Cardiac muscle cell (in vitro differentiated cells and primary cell): ENCODE results near the gene OR4D11. TPM values are rescaled to one million over a fixed set of nuclear protein-coding genes. Genes with fewer than 3 reads are reported as not detected.
"Not testable (repeated sequence)": the region's sequence is repeated elsewhere in the genome, so short reads cannot be mapped to it uniquely, and the experiment has no call there.

Source experiments
- DNase-seq, 2 donors: peaks; one replicate each; pipeline versions ENCODE4 v3.0.0 to v3.0.0-alpha.2; 2010 to 2017; ENCODE audit warnings: low read depth in 1 of 2, low spot score in 1 of 2
- H3K27ac ChIP-seq: fragments of 200-600 bp; sonication (generic); 2 replicates; pipeline ENCODE4 v1.5.1; 2016
- H3K27me3 ChIP-seq: fragments of 200-600 bp; sonication (generic); 2 replicates; pipeline ENCODE4 v1.6.0; 2016; ENCODE audit warnings: control low read depth
- H3K36me3 ChIP-seq: fragments of 200-600 bp; sonication (generic); 2 replicates; pipeline ENCODE4 v1.5.1; 2016; ENCODE audit warnings: control low read depth
- H3K4me1 ChIP-seq: fragments of 200-600 bp; sonication (generic); 2 replicates; pipeline ENCODE4 v1.8.1; 2017; ENCODE audit warnings: low read depth, mild to moderate bottlenecking, mixed run types
- H3K4me3 ChIP-seq: fragments of 200-600 bp; sonication (generic); 2 replicates; pipeline ENCODE4 v1.5.1; 2016; ENCODE audit warnings: mild to moderate bottlenecking
- H3K9me3 ChIP-seq: fragments of 200-600 bp; sonication (generic); 2 replicates; pipeline ENCODE4 v1.5.1; 2017; ENCODE audit warnings: low read depth, mild to moderate bottlenecking, control low read depth
- polyA plus RNA-seq: library from polyadenylated mRNA; unstranded; fragments of >200 nt; fragmentation: Nextera tagmentation; extraction: Ambion mirVana; gene quantifications from 2 replicates; pipeline ENCODE4 v1.2.1, GENCODE V29; 2016
- total RNA-seq: library from RNA; depleted of rRNA; stranded (reverse); fragments of >200 nt; gene quantifications from 2 replicates; pipeline ENCODE4 v1.2.3, GENCODE V29; 2016
- TF ChIP-seq, protein P1 (sequence below): IDR thresholded peaks from 2 replicates; pipeline ENCODE4 v1.5.1; 2012; ENCODE audit warnings: low read depth, mild to moderate bottlenecking, low read length

OR4D11 gene
- total and polyA plus RNA-seq, 2 experiments from 2014 or later = not detected

DNA sequence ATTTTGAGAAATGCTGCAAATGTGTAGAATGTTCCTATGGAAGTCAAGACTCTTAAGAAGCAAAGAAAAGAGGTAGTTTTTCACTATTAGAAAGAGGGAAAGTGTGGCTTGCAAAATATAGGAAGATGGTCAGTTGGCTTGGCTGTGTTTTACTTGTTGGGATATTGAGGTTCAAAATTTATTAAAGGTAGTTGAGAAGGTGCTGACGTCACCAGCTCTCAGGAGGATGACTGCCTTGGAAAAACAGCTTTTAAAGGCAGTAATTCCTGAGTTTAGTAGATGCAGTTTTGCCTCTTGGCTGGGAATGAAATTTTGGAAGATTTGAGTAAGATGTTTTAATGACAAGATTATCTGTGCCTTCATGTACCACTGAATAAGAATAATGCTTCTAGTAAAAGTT is 8.3 kb downstream of the OR4D11 start:
- Histone ChIP-seq H3K27ac (no peak overlapping the region), H3K4me1 (no peaks in the 10 kb centered on the region), H3K27me3 (no peaks in the 10 kb centered on the region), H3K9me3 (no peaks in the 10 kb centered on the region), H3K36me3 (no peaks in the 10 kb centered on the region), H3K4me3 (no peak overlapping the region)
- TF ChIP-seq, protein P1, sequence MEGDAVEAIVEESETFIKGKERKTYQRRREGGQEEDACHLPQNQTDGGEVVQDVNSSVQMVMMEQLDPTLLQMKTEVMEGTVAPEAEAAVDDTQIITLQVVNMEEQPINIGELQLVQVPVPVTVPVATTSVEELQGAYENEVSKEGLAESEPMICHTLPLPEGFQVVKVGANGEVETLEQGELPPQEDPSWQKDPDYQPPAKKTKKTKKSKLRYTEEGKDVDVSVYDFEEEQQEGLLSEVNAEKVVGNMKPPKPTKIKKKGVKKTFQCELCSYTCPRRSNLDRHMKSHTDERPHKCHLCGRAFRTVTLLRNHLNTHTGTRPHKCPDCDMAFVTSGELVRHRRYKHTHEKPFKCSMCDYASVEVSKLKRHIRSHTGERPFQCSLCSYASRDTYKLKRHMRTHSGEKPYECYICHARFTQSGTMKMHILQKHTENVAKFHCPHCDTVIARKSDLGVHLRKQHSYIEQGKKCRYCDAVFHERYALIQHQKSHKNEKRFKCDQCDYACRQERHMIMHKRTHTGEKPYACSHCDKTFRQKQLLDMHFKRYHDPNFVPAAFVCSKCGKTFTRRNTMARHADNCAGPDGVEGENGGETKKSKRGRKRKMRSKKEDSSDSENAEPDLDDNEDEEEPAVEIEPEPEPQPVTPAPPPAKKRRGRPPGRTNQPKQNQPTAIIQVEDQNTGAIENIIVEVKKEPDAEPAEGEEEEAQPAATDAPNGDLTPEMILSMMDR = no peak
- no peak for DNase-seq

- H3K27ac ChIP-seq, H3K27me3 ChIP-seq, H3K9me3 ChIP-seq, H3K4me1 ChIP-seq, H3K4me3 ChIP-seq, H3K36me3 ChIP-seq: not testable (repeated sequence)
- peak in 1 of 2 donors; percentile 5 for DNase-seq
Observed at GRCh38 chr11:59520139-59520538, 16.8 kb downstream of the OR4D11 start.

DNA sequence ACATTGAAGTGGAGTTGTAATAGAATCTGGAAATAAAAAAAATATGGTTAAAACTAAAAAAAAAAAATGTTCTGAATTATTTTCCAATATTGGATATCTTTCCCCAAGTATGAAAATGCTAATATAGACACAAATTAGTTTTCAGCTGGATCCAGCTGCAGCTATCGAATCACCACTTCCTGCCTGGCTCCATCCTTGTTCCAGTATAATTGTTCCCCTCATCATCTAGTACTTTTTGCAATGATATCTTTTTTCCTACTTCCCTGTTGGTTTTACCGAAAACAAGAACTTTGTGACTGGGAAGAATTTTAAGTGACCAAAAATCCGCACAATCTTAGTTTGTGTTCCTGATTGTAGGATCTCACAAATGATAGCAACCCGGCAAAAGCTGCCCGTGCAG is 17.4 kb downstream of the OR4D11 start:
- H3K9me3 ChIP-seq = no peaks in the 10 kb centered on the region
- H3K4me3 ChIP-seq = no peak overlapping the region
- no peaks in the 10 kb centered on the region for H3K4me1 ChIP-seq
- TF ChIP-seq, protein P1 = no peak
- H3K36me3 ChIP-seq = no peaks in the 10 kb centered on the region
- DNase-seq = peak in 1 of 2 donors; percentile 7
- H3K27ac ChIP-seq = no peak overlapping the region
- no peaks in the 10 kb centered on the region for H3K27me3 ChIP-seq

- H3K27me3 ChIP-seq = no peaks in the 10 kb centered on the region
- DNase-seq = no peak
- H3K27ac ChIP-seq = no peak overlapping the region
- H3K36me3 ChIP-seq = no peaks in the 10 kb centered on the region
- no peaks in the 10 kb centered on the region for H3K9me3 ChIP-seq
- H3K4me3 ChIP-seq = no peak overlapping the region
- no peaks in the 10 kb centered on the region for H3K4me1 ChIP-seq
- TF ChIP-seq, protein P1 = no peak
Observed at GRCh38 chr11:59523541-59523940, 20.2 kb downstream of the OR4D11 start.

DNA sequence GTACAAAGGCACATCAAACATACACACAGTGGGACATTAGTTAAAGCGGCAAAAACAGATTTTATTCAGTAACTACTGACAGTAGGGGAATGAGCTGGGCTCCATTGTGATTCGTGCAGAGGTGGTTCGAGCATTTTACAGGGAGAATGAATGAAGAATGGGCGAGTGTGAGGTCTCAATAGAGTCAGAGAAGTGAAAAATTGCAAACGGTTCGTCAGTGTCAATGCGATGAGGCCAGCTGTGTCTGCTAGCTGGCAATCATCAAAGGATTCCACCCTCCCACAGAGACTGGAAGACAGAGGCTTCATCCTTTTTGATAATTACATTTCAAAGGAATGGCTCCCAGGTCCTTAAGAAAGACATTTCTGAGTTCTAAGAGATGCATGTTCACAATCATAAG is 25.3 kb downstream of the OR4D11 start:
- no peaks in the 10 kb centered on the region for H3K36me3 ChIP-seq
- H3K4me3 ChIP-seq = no peak overlapping the region
- no peak for DNase-seq
- H3K4me1 ChIP-seq = no peaks in the 10 kb centered on the region
- TF ChIP-seq, protein P1 = no peak
- H3K27me3 ChIP-seq = no peaks in the 10 kb centered on the region
- H3K9me3 ChIP-seq = no peaks in the 10 kb centered on the region
- H3K27ac ChIP-seq = no peak overlapping the region

- Histone ChIP-seq H3K27me3 (no peaks in the 10 kb centered on the region), H3K27ac (no peak overlapping the region), H3K4me3 (no peak overlapping the region), H3K36me3 (no peaks in the 10 kb centered on the region), H3K9me3 (no peaks in the 10 kb centered on the region), H3K4me1 (no peaks in the 10 kb centered on the region)
- TF ChIP-seq, protein P1 = no peak
- DNase-seq = no peak
Observed at GRCh38 chr11:59532620-59533019, 29.2 kb downstream of the OR4D11 start.
